ENCODE measurements around the gene MT1M. TPM values are rescaled to one million over a fixed set of nuclear protein-coding genes. Genes with fewer than 3 reads are reported as not detected.
"Not testable (repeated sequence)": the region's sequence is repeated elsewhere in the genome, so short reads cannot be mapped to it uniquely, and the experiment has no call there.

Gene MT1M
- not detected for total RNA-seq
- polyA plus RNA-seq: not detected

DNA sequence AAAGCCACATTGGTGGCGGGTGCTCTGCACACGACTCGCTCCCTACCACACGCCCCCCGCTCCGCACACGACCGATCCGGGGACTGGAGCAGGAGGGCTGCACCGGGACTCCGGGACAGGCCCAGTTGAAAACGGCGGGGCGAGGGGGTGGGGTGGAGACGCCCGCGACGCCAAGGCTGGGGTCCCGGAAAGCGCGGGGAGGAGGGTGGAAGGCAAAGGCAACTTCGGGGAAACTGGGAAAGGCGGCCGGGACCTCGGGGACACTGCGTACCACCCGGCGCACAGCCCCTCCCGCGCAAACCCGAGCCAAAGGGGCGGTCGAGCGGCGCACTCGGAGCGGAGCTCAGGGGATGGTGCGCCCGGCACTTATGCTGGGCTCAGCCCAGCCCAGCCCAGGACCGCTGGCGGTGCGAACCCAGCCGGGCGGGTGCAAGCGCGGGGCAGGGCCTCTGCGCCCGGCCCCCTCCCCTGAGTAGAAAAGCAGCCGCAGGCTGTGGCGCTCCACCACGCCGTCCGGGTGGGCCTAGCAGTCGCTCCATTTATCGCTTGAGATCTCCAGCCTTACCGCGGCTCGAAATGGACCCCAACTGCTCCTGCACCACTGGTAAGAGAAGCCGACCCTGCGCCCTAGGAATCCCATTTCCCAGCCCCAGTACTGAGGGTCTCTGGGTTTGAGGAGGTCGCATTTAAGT lies at the start of gene MT1M:
Gene MT1M, plus strand, starts transcription at position 504 of the 692 bp plus-strand sequence. Its CDS starts 73 bp downstream, at position 577.
- Mint-ChIP-seq H3K27ac (peak within 1 kb of the TSS in 2 of 3 donors; percentile 49 to 69), H3K9me3 (peaks cover 0 to 1% (median 0%) of the 10 kb centered on the region in 7 donors), H3K4me1 (peaks cover 0 to 37% (median 16%) of the 10 kb centered on the region in 4 donors), H3K4me3 (peak within 1 kb of the TSS; percentile 36 to 86 (median 53)), H3K36me3 (no peaks in the 10 kb centered on the region), H3K27me3 (peaks cover 69% of the 10 kb centered on the region)
- DNase-seq (no peak), ATAC-seq (ENCODE audit: low read depth in 2 of 2) (peak in 1 of 2 donors; percentile 40)
- H3K36me3 ChIP-seq (ENCODE audit: control insufficient read depth, insufficient read depth, low read length): no peaks in the 10 kb centered on the region
- no peak within 1 kb of the TSS for H3K27ac ChIP-seq (ENCODE audit: insufficient read depth, low read length, poor library complexity, severe bottlenecking)
- peaks cover 19% of the 10 kb centered on the region for H3K4me1 ChIP-seq (ENCODE audit: control insufficient read depth, insufficient read depth, low read length, poor library complexity, severe bottlenecking)
- H3K4me3 ChIP-seq (ENCODE audit: low read depth, low read length): no peak within 1 kb of the TSS
- H3K27me3 ChIP-seq (ENCODE audit: control insufficient read depth, insufficient read depth, low read length): peaks cover 24% of the 10 kb centered on the region
- no peaks in the 10 kb centered on the region for H3K9me3 ChIP-seq (ENCODE audit: control insufficient read depth in 2 of 2, low read length in 2 of 2)

DNA sequence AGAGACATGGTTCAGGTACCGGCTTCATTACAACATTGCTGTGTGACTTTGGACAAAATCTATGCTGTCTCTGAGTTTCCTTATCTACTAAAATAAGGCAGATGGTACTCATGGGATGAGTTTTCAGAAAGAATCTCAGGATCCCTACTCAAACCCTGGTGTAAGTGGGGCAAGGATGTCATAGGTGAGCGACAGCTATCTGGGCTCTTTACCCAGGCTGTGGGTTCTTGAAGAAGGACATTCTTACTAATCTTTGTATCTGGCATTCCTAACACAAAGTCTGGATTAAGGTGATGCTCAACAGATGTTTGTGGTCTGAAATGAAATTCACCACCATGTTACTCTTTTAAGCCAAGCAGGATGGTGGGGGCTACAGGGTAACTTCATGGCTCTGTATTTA lies 49.5 kb upstream of the MT1M start:
- H3K27ac ChIP-seq (ENCODE audit: insufficient read depth, low read length, poor library complexity, severe bottlenecking); H3K27ac Mint-ChIP-seq; ATAC-seq (ENCODE audit: low read depth in 2 of 2); DNase-seq; H3K9me3 Mint-ChIP-seq; H3K9me3 ChIP-seq (ENCODE audit: control insufficient read depth in 2 of 2, low read length in 2 of 2); H3K27me3 ChIP-seq (ENCODE audit: control insufficient read depth, insufficient read depth, low read length); H3K36me3 ChIP-seq (ENCODE audit: control insufficient read depth, insufficient read depth, low read length); H3K4me1 Mint-ChIP-seq; H3K4me3 Mint-ChIP-seq; H3K4me3 ChIP-seq (ENCODE audit: low read depth, low read length); H3K4me1 ChIP-seq (ENCODE audit: control insufficient read depth, insufficient read depth, low read length, poor library complexity, severe bottlenecking); H3K36me3 Mint-ChIP-seq: not testable (repeated sequence)
- H3K27me3 Mint-ChIP-seq: peaks cover 38% of the 10 kb centered on the region

DNA sequence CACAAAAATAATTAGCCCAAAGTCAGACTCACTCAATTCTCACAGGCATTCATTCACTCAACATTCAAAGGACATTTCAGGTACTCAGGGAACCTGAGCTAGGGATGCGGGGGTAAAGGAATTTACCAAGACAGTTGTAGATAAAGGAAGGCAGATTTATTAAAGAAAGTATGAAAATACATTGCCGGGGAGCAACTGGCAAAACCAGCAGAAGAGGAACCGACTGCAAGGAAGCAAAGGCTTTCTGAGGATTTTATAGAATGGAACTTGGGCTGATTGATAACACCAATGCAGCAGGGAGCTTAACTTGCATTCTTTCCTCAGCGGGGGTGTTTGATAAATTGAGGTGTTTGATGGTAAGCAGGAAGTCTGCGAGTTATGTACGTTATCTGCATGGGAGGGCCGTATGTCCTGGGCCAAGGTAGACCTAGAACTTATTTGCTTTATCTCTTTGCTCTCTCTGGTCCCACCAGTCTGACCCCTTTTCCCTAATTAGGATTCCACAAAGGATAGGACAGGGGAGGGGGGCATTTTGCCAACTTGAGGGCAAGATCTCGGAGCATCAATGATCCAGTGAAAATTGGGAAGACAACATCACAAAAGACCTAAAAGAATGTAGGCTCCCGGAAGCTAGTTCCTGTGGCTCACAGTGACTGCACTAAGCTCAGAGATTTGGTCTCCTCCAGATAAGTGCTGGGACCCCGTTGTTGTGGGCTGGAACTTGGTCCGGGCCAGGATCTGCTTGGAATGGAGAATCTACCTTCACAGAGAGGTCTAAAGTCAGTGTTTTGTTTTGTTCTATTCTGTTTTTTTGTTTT lies 48.9 kb upstream of the MT1M start:
- Mint-ChIP-seq H3K4me1 (no peaks in the 10 kb centered on the region), H3K36me3 (no peaks in the 10 kb centered on the region), H3K9me3 (peaks cover 0 to 2% (median 0%) of the 10 kb centered on the region in 7 donors), H3K27me3 (peaks cover 45% of the 10 kb centered on the region), H3K27ac (no peak overlapping the region), H3K4me3 (no peak overlapping the region)
- DNase-seq (no peak), ATAC-seq (ENCODE audit: low read depth in 2 of 2) (no peak)
- H3K4me1 ChIP-seq (ENCODE audit: control insufficient read depth, insufficient read depth, low read length, poor library complexity, severe bottlenecking): no peaks in the 10 kb centered on the region
- H3K27ac ChIP-seq (ENCODE audit: insufficient read depth, low read length, poor library complexity, severe bottlenecking): no peak overlapping the region
- H3K27me3 ChIP-seq (ENCODE audit: control insufficient read depth, insufficient read depth, low read length): peaks cover 4% of the 10 kb centered on the region
- H3K36me3 ChIP-seq (ENCODE audit: control insufficient read depth, insufficient read depth, low read length): no peaks in the 10 kb centered on the region
- H3K4me3 ChIP-seq (ENCODE audit: low read depth, low read length): no peak overlapping the region
- H3K9me3 ChIP-seq (ENCODE audit: control insufficient read depth in 2 of 2, low read length in 2 of 2): no peaks in the 10 kb centered on the region

DNA sequence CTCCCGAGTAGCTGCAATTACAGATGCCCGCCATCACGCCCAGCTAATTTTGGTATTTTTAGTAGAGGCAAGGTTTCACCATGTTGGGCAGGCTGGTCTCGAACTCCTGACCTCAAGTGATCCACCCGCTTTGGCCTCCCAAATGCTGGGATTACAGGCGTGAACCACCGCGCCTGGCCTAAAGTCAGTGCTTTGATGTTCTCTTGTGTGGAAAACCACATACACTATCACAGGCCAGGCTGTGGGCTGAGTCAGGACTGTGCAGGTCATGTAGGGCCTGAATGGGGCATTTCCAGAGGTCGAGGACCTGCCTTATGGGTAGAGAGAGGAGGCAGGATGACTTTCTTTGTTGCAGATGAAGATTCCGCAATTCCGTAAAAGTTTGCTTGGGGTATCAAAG lies 48.2 kb upstream of the MT1M start:
- H3K27me3 Mint-ChIP-seq: peaks cover 50% of the 10 kb centered on the region
- peaks cover 0 to 4% (median 2%) of the 10 kb centered on the region in 4 donors for H3K4me1 Mint-ChIP-seq
- Histone ChIP-seq H3K27ac (ENCODE audit: insufficient read depth, low read length, poor library complexity, severe bottlenecking) (no peak overlapping the region), H3K4me1 (ENCODE audit: control insufficient read depth, insufficient read depth, low read length, poor library complexity, severe bottlenecking) (peaks cover 3% of the 10 kb centered on the region), H3K9me3 (ENCODE audit: control insufficient read depth in 2 of 2, low read length in 2 of 2) (no peaks in the 10 kb centered on the region), H3K4me3 (ENCODE audit: low read depth, low read length) (no peak overlapping the region), H3K36me3 (ENCODE audit: control insufficient read depth, insufficient read depth, low read length) (no peaks in the 10 kb centered on the region), H3K27me3 (ENCODE audit: control insufficient read depth, insufficient read depth, low read length) (peaks cover 4% of the 10 kb centered on the region)
- no peak overlapping the region for H3K27ac Mint-ChIP-seq
- H3K4me3 Mint-ChIP-seq: no peak overlapping the region
- ATAC-seq (ENCODE audit: low read depth in 2 of 2) (no peak), DNase-seq (no peak)
- H3K9me3 Mint-ChIP-seq: peaks cover 0 to 3% (median 0%) of the 10 kb centered on the region in 7 donors
- no peaks in the 10 kb centered on the region for H3K36me3 Mint-ChIP-seq

DNA sequence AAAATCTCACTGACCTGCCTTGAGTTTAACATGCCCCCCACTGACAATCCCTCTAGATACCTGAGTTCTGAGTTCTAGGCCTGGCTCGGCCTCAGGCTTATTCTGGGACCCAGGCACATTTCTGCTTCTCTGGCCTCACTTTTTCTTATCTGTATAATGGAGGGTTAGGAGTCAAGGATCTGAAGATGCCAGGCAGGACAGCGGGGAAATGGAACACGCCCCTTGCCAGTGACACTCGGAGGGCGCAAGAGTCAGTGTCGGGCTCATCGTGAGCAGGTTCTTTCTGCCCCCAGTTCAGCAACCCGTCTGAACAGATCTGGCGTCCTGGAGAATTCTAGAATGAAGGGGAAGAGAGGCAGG lies 43.7 kb upstream of the MT1M start:
- Histone ChIP-seq H3K9me3 (ENCODE audit: control insufficient read depth in 2 of 2, low read length in 2 of 2) (no peaks in the 10 kb centered on the region), H3K27me3 (ENCODE audit: control insufficient read depth, insufficient read depth, low read length) (peaks cover 10% of the 10 kb centered on the region), H3K36me3 (ENCODE audit: control insufficient read depth, insufficient read depth, low read length) (no peaks in the 10 kb centered on the region), H3K4me3 (ENCODE audit: low read depth, low read length) (no peak overlapping the region), H3K4me1 (ENCODE audit: control insufficient read depth, insufficient read depth, low read length, poor library complexity, severe bottlenecking) (peaks cover 9% of the 10 kb centered on the region), H3K27ac (ENCODE audit: insufficient read depth, low read length, poor library complexity, severe bottlenecking) (no peak overlapping the region)
- no peak for DNase-seq
- peaks cover 63% of the 10 kb centered on the region for H3K27me3 Mint-ChIP-seq
- peaks cover 0 to 6% (median 0%) of the 10 kb centered on the region in 7 donors for H3K9me3 Mint-ChIP-seq
- ATAC-seq (ENCODE audit: low read depth in 2 of 2): no peak
- peak overlapping the region in 2 of 4 donors; percentile 70 to 83 for H3K4me3 Mint-ChIP-seq
- no peaks in the 10 kb centered on the region for H3K36me3 Mint-ChIP-seq
- H3K4me1 Mint-ChIP-seq: peaks cover 0 to 15% (median 4%) of the 10 kb centered on the region in 4 donors
- no peak overlapping the region for H3K27ac Mint-ChIP-seq

DNA sequence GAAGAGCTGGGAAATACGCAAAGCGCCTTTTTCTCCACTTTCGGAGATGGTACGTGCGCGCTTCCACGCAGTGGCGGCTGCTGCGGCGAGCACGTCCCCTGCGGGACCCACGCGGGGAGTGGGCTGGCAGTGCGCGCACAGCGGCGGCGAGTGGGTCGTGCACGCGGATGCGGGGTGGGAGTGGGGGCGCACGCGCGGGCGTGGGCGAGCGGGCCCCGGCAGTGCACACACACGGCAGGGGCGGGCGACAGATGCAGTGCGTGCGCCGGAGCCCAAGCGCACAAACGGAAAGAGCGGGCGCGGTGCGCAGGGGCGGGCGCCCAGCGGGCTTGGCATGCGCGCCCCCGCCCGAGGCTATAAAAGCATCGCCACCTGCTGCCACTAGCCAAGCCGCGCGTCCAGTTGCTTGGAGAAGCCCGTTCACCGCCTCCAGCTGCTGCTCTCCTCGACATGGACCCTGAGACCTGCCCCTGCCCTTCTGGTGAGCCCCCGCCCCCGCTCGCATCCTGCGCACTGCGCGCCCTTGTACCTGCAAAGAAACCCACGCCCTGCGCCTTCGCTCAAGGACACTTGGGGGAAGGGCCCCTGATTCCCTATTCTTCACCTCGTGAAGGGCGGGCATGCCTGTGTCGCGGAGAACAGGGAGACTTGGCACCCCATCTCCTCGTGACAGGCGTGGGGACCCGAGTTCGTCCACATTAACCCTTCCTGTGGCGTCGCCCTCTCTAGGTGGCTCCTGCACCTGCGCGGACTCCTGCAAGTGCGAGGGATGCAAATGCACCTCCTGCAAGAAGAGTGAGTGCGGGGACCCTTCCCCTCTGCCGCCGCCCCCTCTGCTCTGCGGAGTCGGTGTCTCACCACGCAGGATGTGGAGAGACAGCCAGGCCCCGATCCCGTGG lies 43.1 kb upstream of the MT1M start, which contains the start of gene MT3:
Gene MT3, plus strand, starts transcription at position 388 of the 899 bp plus-strand sequence. Its CDS starts 63 bp downstream, at position 451.
- no peak within 1 kb of the TSS for H3K4me3 ChIP-seq (ENCODE audit: low read depth, low read length)
- H3K36me3 ChIP-seq (ENCODE audit: control insufficient read depth, insufficient read depth, low read length): no peaks in the 10 kb centered on the region
- Mint-ChIP-seq H3K4me1 (peaks cover 0 to 15% (median 4%) of the 10 kb centered on the region in 4 donors), H3K36me3 (no peaks in the 10 kb centered on the region), H3K27me3 (peaks cover 66% of the 10 kb centered on the region), H3K4me3 (peak within 1 kb of the TSS; percentile 14 to 83 (median 72)), H3K27ac (no peak within 1 kb of the TSS), H3K9me3 (peaks cover 0 to 6% (median 0%) of the 10 kb centered on the region in 7 donors)
- peak in 1 of 2 donors; percentile 50 for ATAC-seq (ENCODE audit: low read depth in 2 of 2)
- peaks cover 9% of the 10 kb centered on the region for H3K4me1 ChIP-seq (ENCODE audit: control insufficient read depth, insufficient read depth, low read length, poor library complexity, severe bottlenecking)
- no peaks in the 10 kb centered on the region for H3K9me3 ChIP-seq (ENCODE audit: control insufficient read depth in 2 of 2, low read length in 2 of 2)
- peaks cover 10% of the 10 kb centered on the region for H3K27me3 ChIP-seq (ENCODE audit: control insufficient read depth, insufficient read depth, low read length)
- DNase-seq: peak in 2 of 3 donors; percentile 16 to 34
- no peak within 1 kb of the TSS for H3K27ac ChIP-seq (ENCODE audit: insufficient read depth, low read length, poor library complexity, severe bottlenecking)

DNA sequence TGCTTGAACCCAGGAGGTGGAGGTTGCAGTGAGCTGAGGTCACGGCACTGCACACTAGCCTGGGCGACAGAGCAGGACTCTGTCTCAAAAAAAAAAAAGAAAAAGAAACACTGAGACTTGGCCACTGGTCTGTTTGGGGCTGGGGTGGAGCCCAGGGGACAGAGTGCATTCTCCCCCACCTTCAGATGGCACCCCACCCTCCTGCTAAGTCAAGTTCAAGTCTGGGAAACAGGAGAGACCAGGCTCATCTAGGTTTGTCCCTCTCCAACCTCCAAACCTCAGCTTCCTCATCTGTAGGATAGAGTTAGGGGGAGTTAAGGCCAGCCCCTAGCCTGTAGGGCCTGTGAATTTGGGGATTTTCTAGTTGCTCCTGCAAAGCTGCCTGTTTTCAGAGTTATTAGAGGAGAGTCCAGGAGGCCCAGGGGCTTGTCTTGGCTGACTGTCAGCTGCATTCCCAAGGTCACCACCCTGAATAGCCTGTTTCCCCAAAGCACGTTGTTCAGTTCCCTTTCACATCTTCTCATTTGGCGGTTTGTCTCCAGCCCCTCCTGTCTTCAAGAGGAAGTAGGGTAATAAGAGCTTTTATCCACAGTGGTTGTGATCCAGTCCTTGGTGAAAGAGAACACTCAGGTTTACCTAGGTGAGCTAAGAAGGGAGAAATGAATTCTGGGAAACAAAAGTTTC lies 40.9 kb upstream of the MT1M start:
- H3K4me1 Mint-ChIP-seq: peaks cover 0 to 15% (median 4%) of the 10 kb centered on the region in 4 donors
- ATAC-seq (ENCODE audit: low read depth in 2 of 2) (no peak), DNase-seq (no peak)
- H3K9me3 ChIP-seq (ENCODE audit: control insufficient read depth in 2 of 2, low read length in 2 of 2): no peaks in the 10 kb centered on the region
- H3K27ac ChIP-seq (ENCODE audit: insufficient read depth, low read length, poor library complexity, severe bottlenecking): no peak overlapping the region
- peaks cover 9% of the 10 kb centered on the region for H3K4me1 ChIP-seq (ENCODE audit: control insufficient read depth, insufficient read depth, low read length, poor library complexity, severe bottlenecking)
- H3K4me3 ChIP-seq (ENCODE audit: low read depth, low read length): no peak overlapping the region
- H3K4me3 Mint-ChIP-seq: no peak overlapping the region
- no peaks in the 10 kb centered on the region for H3K36me3 ChIP-seq (ENCODE audit: control insufficient read depth, insufficient read depth, low read length)
- H3K27me3 ChIP-seq (ENCODE audit: control insufficient read depth, insufficient read depth, low read length): peaks cover 10% of the 10 kb centered on the region
- peaks cover 0 to 4% (median 0%) of the 10 kb centered on the region in 7 donors for H3K9me3 Mint-ChIP-seq
- H3K27me3 Mint-ChIP-seq: peaks cover 65% of the 10 kb centered on the region
- H3K27ac Mint-ChIP-seq: no peak overlapping the region
- H3K36me3 Mint-ChIP-seq: no peaks in the 10 kb centered on the region

Data from CD4-positive, CD25-positive, alpha-beta regulatory T cell (primary cell).